HepG2 (cell line): ENCODE data around the gene EP300. TPM values are rescaled to one million over a fixed set of nuclear protein-coding genes. Genes with fewer than 3 reads are reported as not detected.

Experiments
- CREM ChIP-seq, 2 experiments: sonication (generic) in 1 of 2; formaldehyde crosslinking in 1 of 2; IDR thresholded peaks; 2 replicates each; pipeline versions ENCODE4 v1.4.0 to v1.6.1; 2016 to 2020; ENCODE audit warnings: antibody characterized with exemption in 1 of 2, mild to moderate bottlenecking in 1 of 2, missing genetic modification reagents in 1 of 2
- GABPA ChIP-seq, 2 experiments: IDR thresholded peaks; 2 replicates each; pipeline ENCODE4 v1.6.1; 2011 to 2016; ENCODE audit warnings: low read depth in 2 of 2, low read length in 1 of 2, missing biosample characterization in 1 of 2, missing genetic modification characterization in 1 of 2
- HNRNPUL1 ChIP-seq: fragments of 200-400 bp; formaldehyde crosslinking; IDR thresholded peaks from 2 replicates; pipeline ENCODE4 v1.6.1; 2017; ENCODE audit warnings: low read depth, mild to moderate bottlenecking, low read length, moderate library complexity
- KLF13 ChIP-seq: sonication (generic); formaldehyde crosslinking; IDR thresholded peaks from 2 replicates; pipeline ENCODE4 v1.4.0; 2020; ENCODE audit warnings: mild to moderate bottlenecking, missing genetic modification reagents
- NKX3-1 ChIP-seq: sonication (generic); formaldehyde crosslinking; IDR thresholded peaks from 2 replicates; pipeline ENCODE4 v1.5.0; 2020; ENCODE audit warnings: missing genetic modification reagents
- PAX8 ChIP-seq: sonication (generic); formaldehyde crosslinking; IDR thresholded peaks from 2 replicates; pipeline ENCODE4 v1.8.0; 2022; ENCODE audit warnings: mild to moderate bottlenecking, missing genetic modification reagents, borderline replicate concordance
- POLR2A ChIP-seq, 2 experiments: IDR thresholded peaks; 2 replicates each; pipeline ENCODE4 v1.6.1; 2011; ENCODE audit warnings: low read depth in 2 of 2, low read length in 2 of 2, mild to moderate bottlenecking in 1 of 2, moderate library complexity in 1 of 2; ENCODE audit not compliant: insufficient read depth in 1 of 2
- REXO4 ChIP-seq: sonication (generic); formaldehyde crosslinking; IDR thresholded peaks from 2 replicates; pipeline ENCODE4 v1.8.0; 2022; ENCODE audit warnings: missing genetic modification reagents, mild to moderate bottlenecking, borderline replicate concordance
- RFX5 ChIP-seq: IDR thresholded peaks from 2 replicates; pipeline ENCODE4 v1.6.1; 2011; ENCODE audit warnings: low read depth, low read length, improper control_type of control experiment
- SETDB1 ChIP-seq: sonication (generic); formaldehyde crosslinking; IDR thresholded peaks from 2 replicates; pipeline ENCODE4 v1.5.1; 2020; ENCODE audit warnings: missing genetic modification reagents, mild to moderate bottlenecking, borderline replicate concordance
- U2AF2 ChIP-seq: fragments of 200-400 bp; formaldehyde crosslinking; IDR thresholded peaks from 2 replicates; pipeline ENCODE4 v1.6.1; 2017; ENCODE audit warnings: low read depth, mild to moderate bottlenecking, low read length
- ZFY ChIP-seq: sonication (generic); formaldehyde crosslinking; IDR thresholded peaks from 2 replicates; pipeline ENCODE4 v1.4.0; 2020; ENCODE audit warnings: missing genetic modification reagents
- ZMAT5 ChIP-seq: sonication (generic); formaldehyde crosslinking; IDR thresholded peaks from 2 replicates; pipeline ENCODE4 v1.5.0; 2020; ENCODE audit warnings: mild to moderate bottlenecking, low read depth, missing genetic modification reagents, borderline replicate concordance
- ZMYM4 ChIP-seq: sonication (generic); formaldehyde crosslinking; IDR thresholded peaks from 2 replicates; pipeline ENCODE4 v1.8.1; 2023; ENCODE audit warnings: mild to moderate bottlenecking, missing genetic modification reagents
- ZNF20 ChIP-seq: sonication (generic); formaldehyde crosslinking; IDR thresholded peaks from 2 replicates; pipeline ENCODE4 v1.4.0; 2020; ENCODE audit warnings: mild to moderate bottlenecking, moderate library complexity, missing genetic modification reagents
- ZNF350 ChIP-seq: sonication (generic); formaldehyde crosslinking; IDR thresholded peaks from 2 replicates; pipeline ENCODE4 v1.4.0; 2020; ENCODE audit warnings: mild to moderate bottlenecking, low read depth, missing genetic modification reagents, borderline replicate concordance
- ZNF367 ChIP-seq: sonication (generic); formaldehyde crosslinking; IDR thresholded peaks from 2 replicates; pipeline ENCODE4 v1.4.0; 2020; ENCODE audit warnings: missing genetic modification reagents, borderline replicate concordance
- ZNF543 ChIP-seq: sonication (generic); formaldehyde crosslinking; IDR thresholded peaks from 2 replicates; pipeline ENCODE4 v1.4.0; 2020; ENCODE audit warnings: mild to moderate bottlenecking, missing genetic modification reagents
- ZNF678 ChIP-seq: sonication (generic); formaldehyde crosslinking; IDR thresholded peaks from 2 replicates; pipeline ENCODE4 v1.4.0; 2020; ENCODE audit warnings: mild to moderate bottlenecking, missing genetic modification reagents
- ZNF75D ChIP-seq: sonication (generic); formaldehyde crosslinking; IDR thresholded peaks from 2 replicates; pipeline ENCODE4 v1.8.1; 2023; ENCODE audit warnings: missing genetic modification reagents, mild to moderate bottlenecking, borderline replicate concordance
- ZNF792 ChIP-seq: IDR thresholded peaks from 2 replicates; pipeline ENCODE4 v1.6.1; 2016
- ZSCAN29 ChIP-seq: sonication (generic); formaldehyde crosslinking; conservative IDR thresholded peaks from 2 replicates; pipeline ENCODE4 v1.4.0; 2020; ENCODE audit warnings: mild to moderate bottlenecking, missing genetic modification reagents
- polyA plus RNA-seq, 8 experiments: library from polyadenylated mRNA; depleted of rRNA in 3 of 8; stranded (reverse) in 7 of 8; unstranded in 1 of 8; fragments of >200 nt; fragmentation: Illumina TruSeq in 4 of 8; extraction: Trizol in 4 of 8; gene quantifications; 2 replicates each; pipeline versions ENCODE4 v1.2.1 to v1.2.3, GENCODE V29; 2011 to 2016; ENCODE audit warnings: low read depth in 4 of 8, missing spikeins in 1 of 8, mixed read lengths in 1 of 8; ENCODE audit not compliant: insufficient read depth in 1 of 8
- total RNA-seq, 5 experiments: library from RNA; depleted of rRNA; stranded (reverse); fragments of >200 nt; fragmentation: Illumina TruSeq; extraction: Trizol; gene quantifications; 2 replicates each; pipeline ENCODE4 v1.2.3, GENCODE V29; 2016; ENCODE audit warnings: low read depth in 1 of 5
- TF ChIP-seq, protein P1 (sequence below): conservative IDR thresholded peaks from 2 replicates; pipeline ENCODE4 v1.6.1; 2018; ENCODE audit warnings: missing genetic modification reagents
- TF ChIP-seq, protein P2 (sequence below): sonication (generic); formaldehyde crosslinking; IDR thresholded peaks from 2 replicates; pipeline ENCODE4 v1.5.1; 2020; ENCODE audit warnings: missing genetic modification reagents, mild to moderate bottlenecking, borderline replicate concordance
- TF ChIP-seq, protein P3 (sequence below): sonication (generic); formaldehyde crosslinking; IDR thresholded peaks from 2 replicates; pipeline ENCODE4 v1.5.0; 2020; ENCODE audit warnings: missing genetic modification reagents, mild to moderate bottlenecking, borderline replicate concordance
- TF ChIP-seq, protein P4 (sequence below): sonication (generic); formaldehyde crosslinking; IDR thresholded peaks from 2 replicates; pipeline ENCODE4 v1.4.0; 2020; ENCODE audit warnings: mild to moderate bottlenecking, missing genetic modification reagents

EP300 gene
- total and polyA plus RNA-seq, 2 of the 13 experiments (the other 11 are each of a cell fraction or from before 2014, with no cell fraction given) = 13.6 to 14.9 TPM

- peak; percentile 60 for TF ChIP-seq GABPA (IDR thresholded peaks at IDR 0.05; ENCODE audit: low read depth, low read length)
- TF ChIP-seq GABPA (CRISPR knock-in tag; IDR thresholded peaks at IDR 0.05; ENCODE audit: low read depth) = peak; percentile 91
- TF ChIP-seq, protein P1, sequence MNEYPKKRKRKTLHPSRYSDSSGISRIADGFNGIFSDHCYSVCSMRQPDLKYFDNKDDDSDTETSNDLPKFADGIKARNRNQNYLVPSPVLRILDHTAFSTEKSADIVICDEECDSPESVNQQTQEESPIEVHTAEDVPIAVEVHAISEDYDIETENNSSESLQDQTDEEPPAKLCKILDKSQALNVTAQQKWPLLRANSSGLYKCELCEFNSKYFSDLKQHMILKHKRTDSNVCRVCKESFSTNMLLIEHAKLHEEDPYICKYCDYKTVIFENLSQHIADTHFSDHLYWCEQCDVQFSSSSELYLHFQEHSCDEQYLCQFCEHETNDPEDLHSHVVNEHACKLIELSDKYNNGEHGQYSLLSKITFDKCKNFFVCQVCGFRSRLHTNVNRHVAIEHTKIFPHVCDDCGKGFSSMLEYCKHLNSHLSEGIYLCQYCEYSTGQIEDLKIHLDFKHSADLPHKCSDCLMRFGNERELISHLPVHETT (CRISPR knock-in tag) = no peak
- TF ChIP-seq ZNF75D (CRISPR knock-in tag) = no peak
- peak; percentile 48 to 70 for TF ChIP-seq POLR2A (IDR thresholded peaks at IDR 0.05; ENCODE audit: insufficient read depth in 1 of 2, low read depth in 2 of 2, low read length in 2 of 2)
- peak; percentile 16; the same call in 1 of the 2 replicates for TF ChIP-seq ZFY (CRISPR knock-in tag)
- no peak for TF ChIP-seq HNRNPUL1
- no peak; the same call in none of the 2 replicates for TF ChIP-seq CREM (IDR thresholded peaks at IDR 0.05)
- TF ChIP-seq CREM (CRISPR knock-in tag; IDR thresholded peaks at IDR 0.05) = no peak
- TF ChIP-seq ZNF543 (CRISPR knock-in tag) = no peak
- TF ChIP-seq REXO4 (CRISPR knock-in tag) = no peak
- TF ChIP-seq, protein P2, sequence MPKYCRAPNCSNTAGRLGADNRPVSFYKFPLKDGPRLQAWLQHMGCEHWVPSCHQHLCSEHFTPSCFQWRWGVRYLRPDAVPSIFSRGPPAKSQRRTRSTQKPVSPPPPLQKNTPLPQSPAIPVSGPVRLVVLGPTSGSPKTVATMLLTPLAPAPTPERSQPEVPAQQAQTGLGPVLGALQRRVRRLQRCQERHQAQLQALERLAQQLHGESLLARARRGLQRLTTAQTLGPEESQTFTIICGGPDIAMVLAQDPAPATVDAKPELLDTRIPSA (CRISPR knock-in tag) = no peak
- 0 out of 2 replicates have a peak, but pooled peaks have one; percentile 37 for TF ChIP-seq ZSCAN29 (CRISPR knock-in tag)
- no peak for TF ChIP-seq ZNF367
- TF ChIP-seq KLF13 (CRISPR knock-in tag) = no peak
- TF ChIP-seq, protein P3, sequence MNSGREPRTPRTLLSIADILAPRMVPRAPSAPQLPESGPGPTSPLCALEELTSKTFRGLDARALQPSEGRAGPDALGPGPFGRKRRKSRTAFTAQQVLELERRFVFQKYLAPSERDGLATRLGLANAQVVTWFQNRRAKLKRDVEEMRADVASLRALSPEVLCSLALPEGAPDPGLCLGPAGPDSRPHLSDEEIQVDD = 0 out of 2 replicates have a peak, but pooled peaks have one; percentile 44
- TF ChIP-seq ZMYM4 = 0 out of 2 replicates have a peak, but pooled peaks have one; percentile 39
- no peak for TF ChIP-seq ZMAT5
- no peak for TF ChIP-seq ZNF20 (CRISPR knock-in tag)
- TF ChIP-seq ZNF350 (CRISPR knock-in tag) = peak; percentile 78; the same call in 1 of the 2 replicates
- TF ChIP-seq SETDB1 (CRISPR knock-in tag) = no peak
- TF ChIP-seq ZNF678 (CRISPR knock-in tag) = 0 out of 2 replicates have a peak, but pooled peaks have one; percentile 43
- no peak for TF ChIP-seq RFX5
- TF ChIP-seq U2AF2 = no peak
- TF ChIP-seq, protein P4, sequence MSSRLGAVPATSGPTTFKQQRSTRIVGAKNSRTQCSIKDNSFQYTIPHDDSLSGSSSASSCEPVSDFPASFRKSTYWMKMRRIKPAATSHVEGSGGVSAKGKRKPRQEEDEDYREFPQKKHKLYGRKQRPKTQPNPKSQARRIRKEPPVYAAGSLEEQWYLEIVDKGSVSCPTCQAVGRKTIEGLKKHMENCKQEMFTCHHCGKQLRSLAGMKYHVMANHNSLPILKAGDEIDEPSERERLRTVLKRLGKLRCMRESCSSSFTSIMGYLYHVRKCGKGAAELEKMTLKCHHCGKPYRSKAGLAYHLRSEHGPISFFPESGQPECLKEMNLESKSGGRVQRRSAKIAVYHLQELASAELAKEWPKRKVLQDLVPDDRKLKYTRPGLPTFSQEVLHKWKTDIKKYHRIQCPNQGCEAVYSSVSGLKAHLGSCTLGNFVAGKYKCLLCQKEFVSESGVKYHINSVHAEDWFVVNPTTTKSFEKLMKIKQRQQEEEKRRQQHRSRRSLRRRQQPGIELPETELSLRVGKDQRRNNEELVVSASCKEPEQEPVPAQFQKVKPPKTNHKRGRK (CRISPR knock-in tag) = no peak
- no peak for TF ChIP-seq NKX3-1 (CRISPR knock-in tag)
- no peak for TF ChIP-seq PAX8 (CRISPR knock-in tag)
- no peak for TF ChIP-seq ZNF792 (CRISPR knock-in tag)
Measured at GRCh38 chr22:41091132-41092022, 1.0 kb upstream of the EP300 start (continued).
